IMR-90 (cell line): ENCODE results near the gene ZMYND10. TPM values are rescaled to one million over a fixed set of nuclear protein-coding genes. Genes with fewer than 3 reads are reported as not detected.

Source experiments
- ATAC-seq: fragments of 200-7000 bp; cut with Tn5 transposase; 2 replicates; pipeline ENCODE4 v1.9.1; 2020; ENCODE audit warnings: low read depth, mild to moderate bottlenecking, moderate library complexity
- BruUV-seq: library from RNA; stranded (reverse); fragments of 400-500 nt; replicated peaks from 2 replicates; lab custom pipeline; 2021; lab: Mats Ljungman, UMichigan
- CTCF ChIA-PET: fragments of 300-600 bp; formaldehyde crosslinking; extraction: SDS; loops from one replicate; lab custom pipeline; 2021; ENCODE audit warnings: antibody characterized with exemption; lab: Yijun Ruan, JAX
- POLR2A ChIA-PET: fragments of 300-600 bp; sonication (Branson Sonifier 250); formaldehyde crosslinking; loops from one replicate; lab custom pipeline; 2022; ENCODE audit warnings: antibody characterized with exemption; ENCODE audit not compliant: unreplicated experiment; lab: Charles Lee
- DNase-seq: peaks from one replicate; pipeline ENCODE4 v3.0.0; 2013
- H2AFZ ChIP-seq: replicated peaks from 2 replicates; pipeline ENCODE3; 2013; ENCODE audit warnings: low read length, mild to moderate bottlenecking; ENCODE audit not compliant: poor library complexity
- H2AK5ac ChIP-seq: 2 replicates; pipeline ENCODE4 v1.6.1; 2013; ENCODE audit warnings: low read depth, low read length, inconsistent platforms
- H2AK9ac ChIP-seq: replicated peaks from 2 replicates; pipeline ENCODE3; 2013; ENCODE audit warnings: mild to moderate bottlenecking, low read depth, low read length, moderate library complexity; ENCODE audit not compliant: poor library complexity
- H2BK120ac ChIP-seq: 2 replicates; pipeline ENCODE4 v1.6.1; 2013; ENCODE audit warnings: low read depth, low read length, inconsistent platforms
- H2BK15ac ChIP-seq: 3 replicates; pipeline ENCODE4 v1.6.1; 2013; ENCODE audit warnings: low read depth, low read length, inconsistent platforms
- H2BK20ac ChIP-seq: 2 replicates; pipeline ENCODE4 v1.6.1; 2013; ENCODE audit warnings: low read depth, mild to moderate bottlenecking, inconsistent platforms, low read length, moderate library complexity
- H2BK5ac ChIP-seq: 2 replicates; pipeline ENCODE4 v1.6.1; 2013; ENCODE audit warnings: mild to moderate bottlenecking, low read depth, low read length, inconsistent platforms; ENCODE audit not compliant: poor library complexity, severe bottlenecking
- H3K14ac ChIP-seq: replicated peaks from 2 replicates; pipeline ENCODE4 v1.6.1; 2013; ENCODE audit warnings: low read depth, low read length, inconsistent platforms
- H3K18ac ChIP-seq: 2 replicates; pipeline ENCODE4 v1.6.1; 2013; ENCODE audit warnings: low read depth, low read length, control low read depth
- H3K23ac ChIP-seq: 2 replicates; pipeline ENCODE4 v1.6.1; 2013; ENCODE audit warnings: low read depth, low read length, inconsistent platforms
- H3K27ac ChIP-seq: 2 replicates; pipeline ENCODE4 v1.5.1; 2013; ENCODE audit warnings: mild to moderate bottlenecking, control low read depth, low read length; ENCODE audit not compliant: insufficient read depth
- H3K27me3 ChIP-seq: 2 replicates; pipeline ENCODE4 v1.6.1; 2013; ENCODE audit warnings: low read length; ENCODE audit not compliant: control insufficient read depth, insufficient read depth
- H3K36me3 ChIP-seq: 2 replicates; pipeline ENCODE4 v1.6.1; 2013; ENCODE audit warnings: low read length, mixed read lengths; ENCODE audit not compliant: control insufficient read depth, insufficient read depth
- H3K4ac ChIP-seq: 2 replicates; pipeline ENCODE4 v1.6.1; 2013; ENCODE audit warnings: low read depth, low read length, inconsistent platforms
- H3K4me1 ChIP-seq: 2 replicates; pipeline ENCODE4 v1.6.1; 2013; ENCODE audit warnings: low read length, mixed read lengths; ENCODE audit not compliant: control insufficient read depth, insufficient read depth
- H3K4me2 ChIP-seq: 2 replicates; pipeline ENCODE4 v1.6.1; 2013; ENCODE audit warnings: low read depth, mild to moderate bottlenecking, control low read depth, low read length, moderate library complexity
- H3K4me3 ChIP-seq: 2 replicates; pipeline ENCODE4 v1.5.1; 2013; ENCODE audit warnings: low read depth, mild to moderate bottlenecking, control low read depth, low read length, moderate library complexity; ENCODE audit not compliant: insufficient read depth
- H3K56ac ChIP-seq: 2 replicates; pipeline ENCODE4 v1.6.1; 2013; ENCODE audit warnings: low read length, inconsistent platforms; ENCODE audit not compliant: insufficient read depth; ENCODE audit errors: extremely low read depth
- H3K79me1 ChIP-seq, 2 experiments: 2 replicates each; pipeline ENCODE4 v1.6.1; 2013; ENCODE audit warnings: low read length in 2 of 2, inconsistent platforms in 1 of 2, low read depth in 1 of 2
- H3K9ac ChIP-seq: 2 replicates; pipeline ENCODE4 v1.6.1; 2013; ENCODE audit warnings: low read depth, low read length, control low read depth
- H3K9me1 ChIP-seq: 2 replicates; pipeline ENCODE4 v1.6.1; 2013; ENCODE audit warnings: low read length, inconsistent platforms; ENCODE audit not compliant: insufficient read depth
- H3K9me3 ChIP-seq: 2 replicates; pipeline ENCODE4 v1.6.1; 2013; ENCODE audit warnings: low read length; ENCODE audit not compliant: control insufficient read depth, insufficient read depth
- H4K20me1 ChIP-seq: 2 replicates; pipeline ENCODE4 v1.6.1; 2013; ENCODE audit warnings: low read length, inconsistent platforms; ENCODE audit not compliant: insufficient read depth
- H4K5ac ChIP-seq: 2 replicates; pipeline ENCODE4 v1.6.1; 2013; ENCODE audit warnings: mild to moderate bottlenecking, low read depth, low read length, control low read depth
- H4K8ac ChIP-seq, 2 experiments: 2 replicates each; pipeline ENCODE4 v1.6.1; 2013; ENCODE audit warnings: low read depth in 2 of 2, low read length in 2 of 2, control low read depth in 1 of 2, inconsistent platforms in 1 of 2
- H4K91ac ChIP-seq: 2 replicates; pipeline ENCODE4 v1.6.1; 2013; ENCODE audit warnings: low read depth, low read length, inconsistent platforms; ENCODE audit not compliant: insufficient read depth
- MAFK ChIP-seq: IDR thresholded peaks from 2 replicates; pipeline ENCODE4 v1.6.1; 2012; ENCODE audit warnings: low read depth, low read length, improper control_type of control experiment
- MXI1 ChIP-seq: IDR thresholded peaks from 2 replicates; pipeline ENCODE4 v1.6.1; 2012; ENCODE audit warnings: low read depth, mild to moderate bottlenecking, low read length, moderate library complexity, borderline replicate concordance
- NFE2L2 ChIP-seq: fragments of 150-350 bp; IDR thresholded peaks from 2 replicates; pipeline ENCODE4 v1.6.1; 2016; ENCODE audit warnings: low read depth, mild to moderate bottlenecking, low read length
- RAD21 ChIP-seq: IDR thresholded peaks from 2 replicates; pipeline ENCODE4 v1.6.1; 2012; ENCODE audit warnings: low read length, improper control_type of control experiment
- WGBS, 2 experiments: methylation state at CpG; one replicate each; pipeline versions ENCODE4 v1.1.5 to v1.1.7; 2013; ENCODE audit warnings: missing lambda C conversion rate in 2 of 2; ENCODE audit not compliant: insufficient read length in 1 of 2; ENCODE audit errors: extremely low coverage in 2 of 2; 5-methylcytosine and 5-hydroxymethylcytosine counted together
- dilution Hi-C: fragments of 300-500 bp; cut with HindIII; formaldehyde crosslinking; loops from one replicate; pipeline ENCODE4 v1.14.3; 2018; ENCODE audit warnings: low sequenced_read_pairs; ENCODE audit not compliant: unreplicated experiment
- in situ Hi-C: fragments of 300-500 bp; cut with MboI; formaldehyde crosslinking; loops from 3 replicates; pipeline ENCODE4 v1.14.3; 2019; ENCODE audit warnings: low sequenced_read_pairs, inconsistent platforms, mixed read lengths
- intact Hi-C: fragments of 100-400 bp; cut with micrococcal nuclease; formaldehyde crosslinking; loops from 2 replicates; pipeline ENCODE4 v1.10.0; 2022
- polyA plus RNA-seq, 3 experiments: library from polyadenylated mRNA; depleted of rRNA; stranded (reverse); fragments of >200 nt; gene quantifications; 2 replicates each; pipeline ENCODE4 v1.2.3, GENCODE V29; 2012; ENCODE audit warnings: low replicate concordance in 1 of 3
- total RNA-seq: library from RNA; depleted of rRNA; stranded (reverse); fragments of >200 nt; gene quantifications from 2 replicates; pipeline ENCODE4 v1.2.3, GENCODE V29; 2012
- TF ChIP-seq, protein P1 (sequence below): conservative IDR thresholded peaks from 2 replicates; pipeline ENCODE4 v1.5.1; 2012; ENCODE audit warnings: mild to moderate bottlenecking, low read depth, low read length, improper control_type of control experiment
- TF ChIP-seq, protein P2 (sequence below): fragments of 150-350 bp; IDR thresholded peaks from 2 replicates; pipeline ENCODE4 v1.6.1; 2016; ENCODE audit warnings: low read depth, mild to moderate bottlenecking, low read length, moderate library complexity, borderline replicate concordance

ZMYND10 gene
- total and polyA plus RNA-seq, 2 of the 4 experiments (the other 2 are of a cell fraction) = 1.1 to 1.4 TPM

DNA sequence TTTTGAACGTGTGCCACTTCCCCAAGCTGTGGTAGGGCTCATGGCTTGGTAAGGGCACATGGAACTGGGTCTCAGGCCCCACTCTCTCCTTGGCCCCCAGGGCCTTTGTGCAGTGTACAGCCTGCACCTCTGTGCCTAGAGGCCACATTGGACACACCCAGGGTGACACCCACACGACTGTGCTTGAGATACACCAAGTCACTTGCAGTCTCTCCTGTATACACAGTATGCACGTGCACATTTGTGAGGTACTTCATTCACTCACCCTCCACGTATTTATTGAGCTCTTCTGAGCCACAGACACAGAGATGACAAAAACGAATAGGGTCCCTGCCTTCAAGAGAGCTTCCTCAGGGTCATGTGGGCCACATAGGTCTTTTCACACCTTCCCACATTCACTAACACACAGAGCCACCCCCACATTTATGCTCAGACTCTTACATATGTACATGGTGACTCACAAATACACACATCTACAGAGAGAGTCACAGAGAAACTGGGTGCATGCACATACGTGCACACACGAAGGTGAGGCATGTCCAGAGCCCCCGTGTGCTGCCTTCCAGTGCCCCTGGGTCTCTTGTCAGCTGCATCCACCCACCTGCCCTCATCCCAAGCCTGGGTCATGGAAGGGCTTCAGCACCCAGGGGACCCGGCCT lies 23.6 kb upstream of the ZMYND10 start:
- in situ Hi-C loops (no loop called here), intact Hi-C loops (no loop called here)
- no peak overlapping the region for H3K9ac ChIP-seq

More for the DNA sequence above, 23.6 kb upstream of the ZMYND10 start:
- ChIA-PET POLR2A (no interaction called here), CTCF (no interaction called here)
- Histone ChIP-seq H3K4ac (no peak overlapping the region), H3K36me3 (no peaks in the 10 kb centered on the region), H4K20me1 (no peaks in the 10 kb centered on the region), H3K27ac (no peak overlapping the region), H3K4me1 (peaks cover 3% of the 10 kb centered on the region; the same call in 1 of the 2 replicates), H3K4me3 (no peak overlapping the region), H4K91ac (no peak overlapping the region), H3K14ac (no peak overlapping the region), H2BK20ac (no peak overlapping the region), H2BK15ac (no peak overlapping the region), H2AFZ (no peak overlapping the region), H3K79me1 (no peaks in the 10 kb centered on the region), H3K9me3 (no peaks in the 10 kb centered on the region), H2AK9ac (no peak overlapping the region), H2AK5ac (no peak overlapping the region), H2BK5ac (no peak overlapping the region), H3K4me2 (no peak overlapping the region), H2BK120ac (no peak overlapping the region), H3K18ac (no peak overlapping the region), H4K8ac (no peak overlapping the region), H3K9me1 (0 out of 2 replicates have a peak, but pooled peaks cover 3% of the 10 kb centered on the region), H3K27me3 (peaks cover 62% of the 10 kb centered on the region), H4K5ac (no peak overlapping the region), H3K56ac (no peak overlapping the region), H3K23ac (no peak overlapping the region)
- dilution Hi-C loops = no loop called here
- TF ChIP-seq NFE2L2 = no peak
- TF ChIP-seq MAFK = no peak
- TF ChIP-seq, protein P1, sequence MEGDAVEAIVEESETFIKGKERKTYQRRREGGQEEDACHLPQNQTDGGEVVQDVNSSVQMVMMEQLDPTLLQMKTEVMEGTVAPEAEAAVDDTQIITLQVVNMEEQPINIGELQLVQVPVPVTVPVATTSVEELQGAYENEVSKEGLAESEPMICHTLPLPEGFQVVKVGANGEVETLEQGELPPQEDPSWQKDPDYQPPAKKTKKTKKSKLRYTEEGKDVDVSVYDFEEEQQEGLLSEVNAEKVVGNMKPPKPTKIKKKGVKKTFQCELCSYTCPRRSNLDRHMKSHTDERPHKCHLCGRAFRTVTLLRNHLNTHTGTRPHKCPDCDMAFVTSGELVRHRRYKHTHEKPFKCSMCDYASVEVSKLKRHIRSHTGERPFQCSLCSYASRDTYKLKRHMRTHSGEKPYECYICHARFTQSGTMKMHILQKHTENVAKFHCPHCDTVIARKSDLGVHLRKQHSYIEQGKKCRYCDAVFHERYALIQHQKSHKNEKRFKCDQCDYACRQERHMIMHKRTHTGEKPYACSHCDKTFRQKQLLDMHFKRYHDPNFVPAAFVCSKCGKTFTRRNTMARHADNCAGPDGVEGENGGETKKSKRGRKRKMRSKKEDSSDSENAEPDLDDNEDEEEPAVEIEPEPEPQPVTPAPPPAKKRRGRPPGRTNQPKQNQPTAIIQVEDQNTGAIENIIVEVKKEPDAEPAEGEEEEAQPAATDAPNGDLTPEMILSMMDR = no peak
- no peak for TF ChIP-seq RAD21
- TF ChIP-seq, protein P2, sequence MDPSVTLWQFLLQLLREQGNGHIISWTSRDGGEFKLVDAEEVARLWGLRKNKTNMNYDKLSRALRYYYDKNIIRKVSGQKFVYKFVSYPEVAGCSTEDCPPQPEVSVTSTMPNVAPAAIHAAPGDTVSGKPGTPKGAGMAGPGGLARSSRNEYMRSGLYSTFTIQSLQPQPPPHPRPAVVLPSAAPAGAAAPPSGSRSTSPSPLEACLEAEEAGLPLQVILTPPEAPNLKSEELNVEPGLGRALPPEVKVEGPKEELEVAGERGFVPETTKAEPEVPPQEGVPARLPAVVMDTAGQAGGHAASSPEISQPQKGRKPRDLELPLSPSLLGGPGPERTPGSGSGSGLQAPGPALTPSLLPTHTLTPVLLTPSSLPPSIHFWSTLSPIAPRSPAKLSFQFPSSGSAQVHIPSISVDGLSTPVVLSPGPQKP = no peak
- TF ChIP-seq MXI1 = no peak
- DNase-seq = no peak
- ATAC-seq = no peak
- 74% methylated on average over 4 of the region's 9 CpGs; no CpG with 5 or more reads in 1 of the 2 experiments for WGBS, 2 experiments
- no TSS peak for BruUV-seq
